ENCODE measurements around the gene AK5. TPM values are rescaled to one million over a fixed set of nuclear protein-coding genes. Genes with fewer than 3 reads are reported as not detected.

Gene AK5
- total RNA-seq, 2 donors from 2014 or later = 0.93 to 3.5 TPM

DNA sequence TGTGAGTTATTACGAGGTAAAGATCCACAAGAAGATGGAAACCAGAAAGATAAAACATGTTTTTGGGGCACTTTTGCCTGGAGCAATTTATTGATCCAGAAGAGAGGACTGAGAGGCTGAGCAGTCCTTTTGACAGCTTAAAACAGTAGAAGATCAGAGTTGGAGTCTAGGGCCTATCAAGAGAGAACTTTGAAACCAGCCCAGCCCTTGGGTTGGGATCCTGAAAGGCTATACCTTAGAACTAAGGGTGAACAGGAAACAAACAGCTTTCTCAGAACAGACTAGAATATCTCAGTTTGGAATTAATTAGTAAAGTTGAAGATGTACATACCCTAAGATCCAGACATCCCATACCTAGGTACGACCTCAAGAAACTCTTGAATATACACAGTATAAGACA lies 311.1 kb downstream of the AK5 start:
- intact Hi-C loops (cut with DNase I) = no loop called here

DNA sequence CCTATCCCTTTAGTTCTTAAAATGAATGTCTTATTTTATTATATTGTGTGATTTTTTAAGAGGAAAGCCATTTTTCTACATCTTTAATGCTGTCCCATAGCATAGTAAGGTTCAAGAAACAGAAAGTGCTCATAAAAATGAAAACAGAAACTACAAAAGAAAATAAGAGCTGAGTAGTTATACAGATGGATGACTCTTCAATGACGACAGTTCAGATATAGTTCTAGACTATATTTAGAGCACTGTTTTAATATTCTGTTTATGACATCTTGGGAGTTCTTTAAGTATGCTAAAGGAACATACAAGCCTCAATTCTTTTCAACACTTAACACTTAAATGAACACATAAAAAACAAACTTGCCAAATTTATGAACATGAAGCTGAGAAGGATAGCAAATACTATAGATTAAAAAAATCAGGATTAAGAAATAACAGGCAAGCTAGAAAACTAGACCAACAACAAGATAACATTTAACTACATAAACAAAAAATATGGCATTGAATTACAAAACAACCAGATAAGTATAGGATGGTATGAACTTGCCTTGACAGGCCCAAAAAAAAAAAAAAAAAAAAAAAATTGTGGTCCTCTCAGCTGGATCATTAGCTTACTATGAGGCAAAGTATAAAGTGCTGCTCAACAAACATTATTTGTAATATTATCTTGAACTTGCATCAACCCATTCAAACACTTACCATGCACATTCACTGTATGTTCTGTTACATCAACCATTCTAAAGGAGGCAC lies 312.7 kb downstream of the AK5 start:
- intact Hi-C loops (cut with DNase I) = no loop called here
- DNase-seq (ENCODE audit: low spot score) = no peak

More for the DNA sequence above, 311.1 kb downstream of the AK5 start:
- no peak for DNase-seq (ENCODE audit: low spot score)

DNA sequence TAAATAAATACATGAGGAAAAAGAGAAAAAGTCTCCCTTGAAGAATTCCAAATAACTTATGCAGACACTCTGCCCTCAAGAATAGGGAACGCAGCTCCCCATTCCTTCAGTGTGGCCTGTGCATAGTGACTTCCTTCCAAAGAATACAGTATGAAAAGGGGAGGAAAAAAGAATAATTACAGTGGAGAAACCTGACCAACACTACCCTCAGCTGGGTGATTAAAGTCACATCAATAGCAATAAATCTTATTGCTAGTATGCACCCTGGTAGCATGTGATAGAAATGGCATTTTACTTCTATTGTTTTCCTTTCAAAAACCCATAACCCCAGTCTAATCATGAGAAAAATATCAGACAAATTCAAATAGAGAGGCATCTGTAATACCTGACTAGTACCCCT lies 315.5 kb downstream of the AK5 start:
- intact Hi-C loops (cut with DNase I) = no loop called here
- DNase-seq (ENCODE audit: low spot score) = no peak

DNA sequence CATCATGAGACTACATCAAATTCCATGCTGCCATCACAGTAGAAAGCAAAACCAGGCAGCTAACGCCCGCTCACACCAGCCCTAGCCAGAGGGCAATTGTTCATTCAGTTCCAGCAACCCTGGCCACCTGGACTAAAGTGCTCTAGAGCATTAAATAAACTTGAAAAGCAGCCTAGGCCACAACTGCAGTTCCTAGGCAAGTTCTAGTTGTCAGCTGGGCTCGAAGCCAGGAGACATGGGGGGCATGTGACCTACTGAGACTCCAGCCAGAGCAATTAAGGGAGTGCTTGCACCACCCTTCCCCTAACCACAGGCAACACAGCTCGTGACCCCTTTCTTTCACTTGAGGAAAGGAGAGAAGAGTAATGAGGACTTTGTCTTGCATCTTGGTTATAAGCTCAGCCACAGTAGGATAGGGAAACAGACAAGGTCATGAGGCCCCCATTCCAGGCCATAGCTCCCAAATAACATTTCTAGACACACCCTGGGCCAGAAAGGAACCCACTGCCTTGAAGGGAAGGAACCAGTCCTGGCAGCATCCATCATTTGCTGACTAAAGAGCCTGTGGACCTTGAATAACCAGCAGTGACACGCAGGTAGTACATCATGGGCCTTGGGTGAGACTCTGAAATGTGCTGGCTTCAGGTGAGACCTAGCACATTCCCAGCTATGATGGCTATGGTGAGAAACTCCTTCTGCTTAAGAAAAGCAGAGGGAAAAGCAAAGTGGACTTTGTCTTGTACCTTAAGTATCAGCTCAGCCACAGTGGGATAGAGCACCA lies 323.6 kb downstream of the AK5 start:
- intact Hi-C loops (cut with DNase I) = no loop called here
- DNase-seq (ENCODE audit: low spot score) = peak; percentile 85

DNA sequence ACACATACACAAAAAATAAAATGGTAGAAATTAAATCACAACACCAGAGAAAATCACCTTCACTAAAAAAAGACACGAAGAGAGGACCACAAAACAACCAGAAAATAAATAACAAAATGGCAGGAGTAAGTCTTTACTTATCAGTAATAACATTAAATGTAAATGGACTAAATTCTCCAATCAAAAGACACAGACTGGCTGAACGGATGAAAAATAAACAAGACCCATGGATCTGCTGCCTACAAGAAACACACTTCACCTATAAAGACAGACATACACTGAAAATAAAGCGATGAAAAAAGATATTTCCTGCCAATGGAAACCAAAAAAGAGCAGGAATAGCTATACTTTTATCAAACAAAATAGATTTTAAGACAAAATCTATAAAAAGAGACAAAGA lies 327.1 kb downstream of the AK5 start:
- intact Hi-C loops (cut with DNase I) = no loop called here
- no peak for DNase-seq (ENCODE audit: low spot score)

Other genes with a start within 250 kb of the AK5 start
- gene PIGK, start 62.6 kb upstream of the AK5 start, total RNA-seq = 10 to 100 TPM; 31.7 to 43.4 TPM